ENCODE results near the gene MBL2.

The MBL2 gene

DNA sequence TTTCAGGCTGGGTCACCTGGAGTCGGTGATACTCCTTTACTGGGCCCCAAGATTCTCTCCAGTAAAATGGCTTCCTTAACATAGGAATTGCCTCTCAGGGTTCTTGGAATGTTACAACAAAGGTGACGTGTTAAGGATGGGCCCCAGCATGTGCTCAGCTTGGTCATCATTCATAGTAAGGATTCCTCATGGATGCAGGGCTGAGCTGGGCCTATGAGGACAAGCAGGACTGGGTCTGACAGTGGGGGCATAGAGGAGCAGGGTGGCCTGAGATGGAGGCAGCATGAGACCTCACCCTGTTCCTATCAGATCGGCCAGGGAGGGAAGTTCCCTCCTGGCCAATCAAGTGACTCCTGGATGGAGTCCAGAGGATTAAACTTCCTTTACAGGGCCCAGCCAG, 12.8 kb upstream of the MBL2 start:
- Histone ChIP-seq H3K27ac (replicated peaks) (no peak overlapping the region), H3K27me3 (ENCODE audit: insufficient read depth, poor library complexity, severe bottlenecking) (no peaks in the 10 kb centered on the region), H3K4me3 (replicated peaks; ENCODE audit: insufficient read depth, low read length) (no peak overlapping the region)
- no peak for DNase-seq (ENCODE audit: low read depth in 1 of 2, low spot score in 1 of 2)
- TF ChIP-seq SPI1 (IDR thresholded peaks at IDR 0.05; ENCODE audit: borderline replicate concordance, low read depth) = no peak
- TF ChIP-seq, protein P1, sequence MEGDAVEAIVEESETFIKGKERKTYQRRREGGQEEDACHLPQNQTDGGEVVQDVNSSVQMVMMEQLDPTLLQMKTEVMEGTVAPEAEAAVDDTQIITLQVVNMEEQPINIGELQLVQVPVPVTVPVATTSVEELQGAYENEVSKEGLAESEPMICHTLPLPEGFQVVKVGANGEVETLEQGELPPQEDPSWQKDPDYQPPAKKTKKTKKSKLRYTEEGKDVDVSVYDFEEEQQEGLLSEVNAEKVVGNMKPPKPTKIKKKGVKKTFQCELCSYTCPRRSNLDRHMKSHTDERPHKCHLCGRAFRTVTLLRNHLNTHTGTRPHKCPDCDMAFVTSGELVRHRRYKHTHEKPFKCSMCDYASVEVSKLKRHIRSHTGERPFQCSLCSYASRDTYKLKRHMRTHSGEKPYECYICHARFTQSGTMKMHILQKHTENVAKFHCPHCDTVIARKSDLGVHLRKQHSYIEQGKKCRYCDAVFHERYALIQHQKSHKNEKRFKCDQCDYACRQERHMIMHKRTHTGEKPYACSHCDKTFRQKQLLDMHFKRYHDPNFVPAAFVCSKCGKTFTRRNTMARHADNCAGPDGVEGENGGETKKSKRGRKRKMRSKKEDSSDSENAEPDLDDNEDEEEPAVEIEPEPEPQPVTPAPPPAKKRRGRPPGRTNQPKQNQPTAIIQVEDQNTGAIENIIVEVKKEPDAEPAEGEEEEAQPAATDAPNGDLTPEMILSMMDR (IDR thresholded peaks at IDR 0.05; ENCODE audit: insufficient read depth, low read length) = no peak
- TF ChIP-seq, protein P2, sequence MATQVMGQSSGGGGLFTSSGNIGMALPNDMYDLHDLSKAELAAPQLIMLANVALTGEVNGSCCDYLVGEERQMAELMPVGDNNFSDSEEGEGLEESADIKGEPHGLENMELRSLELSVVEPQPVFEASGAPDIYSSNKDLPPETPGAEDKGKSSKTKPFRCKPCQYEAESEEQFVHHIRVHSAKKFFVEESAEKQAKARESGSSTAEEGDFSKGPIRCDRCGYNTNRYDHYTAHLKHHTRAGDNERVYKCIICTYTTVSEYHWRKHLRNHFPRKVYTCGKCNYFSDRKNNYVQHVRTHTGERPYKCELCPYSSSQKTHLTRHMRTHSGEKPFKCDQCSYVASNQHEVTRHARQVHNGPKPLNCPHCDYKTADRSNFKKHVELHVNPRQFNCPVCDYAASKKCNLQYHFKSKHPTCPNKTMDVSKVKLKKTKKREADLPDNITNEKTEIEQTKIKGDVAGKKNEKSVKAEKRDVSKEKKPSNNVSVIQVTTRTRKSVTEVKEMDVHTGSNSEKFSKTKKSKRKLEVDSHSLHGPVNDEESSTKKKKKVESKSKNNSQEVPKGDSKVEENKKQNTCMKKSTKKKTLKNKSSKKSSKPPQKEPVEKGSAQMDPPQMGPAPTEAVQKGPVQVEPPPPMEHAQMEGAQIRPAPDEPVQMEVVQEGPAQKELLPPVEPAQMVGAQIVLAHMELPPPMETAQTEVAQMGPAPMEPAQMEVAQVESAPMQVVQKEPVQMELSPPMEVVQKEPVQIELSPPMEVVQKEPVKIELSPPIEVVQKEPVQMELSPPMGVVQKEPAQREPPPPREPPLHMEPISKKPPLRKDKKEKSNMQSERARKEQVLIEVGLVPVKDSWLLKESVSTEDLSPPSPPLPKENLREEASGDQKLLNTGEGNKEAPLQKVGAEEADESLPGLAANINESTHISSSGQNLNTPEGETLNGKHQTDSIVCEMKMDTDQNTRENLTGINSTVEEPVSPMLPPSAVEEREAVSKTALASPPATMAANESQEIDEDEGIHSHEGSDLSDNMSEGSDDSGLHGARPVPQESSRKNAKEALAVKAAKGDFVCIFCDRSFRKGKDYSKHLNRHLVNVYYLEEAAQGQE (IDR thresholded peaks at IDR 0.05; ENCODE audit: insufficient replicate concordance, low read depth) = no peak
- TF ChIP-seq POLR2AphosphoS5 (IDR thresholded peaks at IDR 0.05; ENCODE audit: low read depth) = no peak
- TF ChIP-seq GABPA (IDR thresholded peaks at IDR 0.05; ENCODE audit: low read depth) = no peak

DNA sequence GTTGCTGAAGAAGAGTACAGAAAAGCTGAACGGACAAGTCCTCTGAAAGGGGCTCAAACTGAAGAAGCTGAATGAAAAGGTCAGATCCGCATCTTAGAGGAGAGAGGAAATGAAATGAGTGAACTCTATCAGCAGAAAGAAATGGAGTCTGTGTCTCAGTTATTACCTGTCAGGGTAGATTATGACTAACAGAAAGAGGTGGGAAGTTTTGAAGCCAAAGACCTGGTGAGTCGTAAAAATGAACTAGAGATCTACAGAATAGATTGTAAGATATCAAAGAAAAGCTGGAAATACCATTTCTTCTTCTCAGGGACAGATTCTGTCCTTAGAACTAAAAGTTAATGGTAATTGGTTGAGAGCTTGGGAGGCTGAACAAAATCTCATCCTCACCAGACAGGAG, 11.1 kb upstream of the MBL2 start:
- no peak overlapping the region for H3K27ac ChIP-seq (replicated peaks)
- DNase-seq (ENCODE audit: low read depth in 1 of 2, low spot score in 1 of 2) = no peak
- H3K27me3 ChIP-seq (ENCODE audit: insufficient read depth, poor library complexity, severe bottlenecking) = no peaks in the 10 kb centered on the region
- TF ChIP-seq POLR2AphosphoS5 (IDR thresholded peaks at IDR 0.05; ENCODE audit: low read depth) (no peak), SPI1 (IDR thresholded peaks at IDR 0.05; ENCODE audit: borderline replicate concordance, low read depth) (no peak), GABPA (IDR thresholded peaks at IDR 0.05; ENCODE audit: low read depth) (no peak)
- TF ChIP-seq, protein P2 (IDR thresholded peaks at IDR 0.05; ENCODE audit: insufficient replicate concordance, low read depth) = no peak
- TF ChIP-seq, protein P1 (IDR thresholded peaks at IDR 0.05; ENCODE audit: insufficient read depth, low read length) = no peak
- no peak overlapping the region for H3K4me3 ChIP-seq (replicated peaks; ENCODE audit: insufficient read depth, low read length)

DNA sequence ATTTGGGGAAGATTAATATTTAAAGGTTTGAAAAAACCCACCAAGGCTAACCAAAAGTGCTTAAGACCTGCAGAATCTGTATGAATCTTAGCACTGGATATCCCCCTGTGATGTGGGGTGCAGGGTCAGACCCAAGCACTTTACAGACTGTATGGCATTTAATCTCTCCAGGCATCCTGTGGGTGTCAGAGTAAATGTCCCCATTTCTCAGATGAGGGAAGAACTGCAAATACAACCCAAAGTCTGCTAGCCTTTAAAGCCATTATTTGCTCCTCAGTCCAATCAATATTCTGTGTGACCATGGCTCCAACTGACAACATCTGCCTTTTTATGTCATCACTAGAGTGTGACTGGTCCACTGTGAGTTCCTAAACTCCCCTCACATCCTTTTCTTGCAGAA, 10.0 kb upstream of the MBL2 start:
- Histone ChIP-seq H3K4me3 (replicated peaks; ENCODE audit: insufficient read depth, low read length) (no peak overlapping the region), H3K27ac (replicated peaks) (no peak overlapping the region), H3K27me3 (ENCODE audit: insufficient read depth, poor library complexity, severe bottlenecking) (no peaks in the 10 kb centered on the region)
- TF ChIP-seq POLR2AphosphoS5 (IDR thresholded peaks at IDR 0.05; ENCODE audit: low read depth) (no peak), GABPA (IDR thresholded peaks at IDR 0.05; ENCODE audit: low read depth) (no peak), SPI1 (IDR thresholded peaks at IDR 0.05; ENCODE audit: borderline replicate concordance, low read depth) (no peak)
- TF ChIP-seq, protein P2 (IDR thresholded peaks at IDR 0.05; ENCODE audit: insufficient replicate concordance, low read depth) = no peak
- TF ChIP-seq, protein P1 (IDR thresholded peaks at IDR 0.05; ENCODE audit: insufficient read depth, low read length) = no peak
- no peak for DNase-seq (ENCODE audit: low read depth in 1 of 2, low spot score in 1 of 2)
